ENCODE measurements around the gene TRPV2.

TRPV2 gene

DNA sequence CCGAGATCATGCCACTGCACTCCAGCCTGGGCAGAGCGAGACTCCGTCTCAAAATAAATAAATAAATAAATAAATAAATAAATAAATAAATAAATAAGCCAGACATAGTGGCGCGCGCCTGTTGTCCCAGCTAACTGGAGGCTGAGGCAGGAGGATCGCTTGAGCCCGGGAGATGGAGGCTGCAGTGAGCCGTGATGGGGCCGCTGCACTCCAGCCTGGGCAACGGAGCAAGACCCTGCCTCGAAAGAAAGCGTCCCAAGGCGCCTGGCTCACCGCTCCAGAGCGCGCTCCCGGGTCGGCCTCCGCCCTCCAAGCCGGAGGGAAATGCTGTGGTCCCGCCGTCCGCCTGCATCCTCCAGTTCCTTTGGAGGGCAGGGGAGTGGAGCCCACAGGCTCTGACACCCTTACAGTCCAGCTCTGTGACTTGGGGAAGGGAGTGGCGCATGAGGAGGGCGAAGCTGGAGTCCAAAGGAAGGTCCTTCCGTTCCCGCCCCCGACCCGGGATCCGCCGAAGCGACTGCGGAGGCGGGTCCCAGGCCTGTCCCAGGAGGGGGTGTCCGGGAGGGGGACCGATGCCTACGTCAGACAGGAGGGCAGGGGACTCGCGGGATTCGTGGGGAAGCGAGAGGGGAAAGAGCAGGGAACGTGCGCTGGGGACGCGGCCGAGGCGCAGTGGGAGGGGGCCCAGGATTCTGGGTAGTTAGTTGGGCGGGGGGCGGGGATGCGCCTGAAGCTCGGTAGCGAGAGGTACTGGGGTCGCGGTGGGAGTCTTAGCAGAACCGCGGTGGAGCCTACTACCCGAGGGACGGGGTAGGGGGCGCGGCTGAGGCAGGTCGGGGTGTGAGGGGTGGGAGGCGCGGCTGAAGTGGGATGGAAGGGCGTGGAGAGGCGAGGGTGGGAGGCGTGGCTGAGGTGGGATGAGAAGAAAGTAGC is 8.4 kb upstream of the TRPV2 start:
- no peak for DNase-seq

DNA sequence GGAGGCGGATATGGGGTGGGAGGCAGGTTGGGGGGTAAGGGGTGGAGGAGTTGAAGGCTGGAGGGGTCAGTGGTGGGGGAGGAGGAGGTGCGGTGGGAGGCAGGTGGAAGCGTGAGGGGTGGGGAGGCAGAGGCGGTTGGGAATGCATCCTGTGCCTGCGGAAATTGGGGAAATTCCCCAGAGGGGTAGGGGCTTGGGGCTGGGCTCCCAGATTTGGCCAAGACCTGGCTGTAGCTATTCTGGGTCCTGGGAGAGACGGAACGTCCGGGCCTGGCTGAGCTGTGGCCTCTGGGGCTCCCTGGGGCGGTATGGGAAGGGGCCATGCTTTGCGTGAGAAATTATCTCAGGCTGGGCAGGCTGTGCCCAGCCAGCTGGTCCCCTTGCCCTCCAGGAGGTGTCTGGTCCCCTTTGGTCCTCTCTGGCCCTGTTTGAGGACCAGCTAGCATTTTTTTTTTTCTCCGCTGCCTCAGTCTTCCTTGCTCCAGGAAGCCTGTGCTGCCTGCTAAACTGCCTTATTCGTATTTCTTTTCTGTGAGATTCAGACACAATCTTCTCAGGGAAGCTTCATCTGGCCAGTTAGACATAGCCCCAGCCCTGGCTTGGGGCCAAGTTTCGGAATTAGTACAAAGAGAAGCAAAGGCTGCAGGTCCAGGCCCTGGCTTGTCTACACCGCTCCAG is 7.3 kb upstream of the TRPV2 start:
- no peak for DNase-seq

DNA sequence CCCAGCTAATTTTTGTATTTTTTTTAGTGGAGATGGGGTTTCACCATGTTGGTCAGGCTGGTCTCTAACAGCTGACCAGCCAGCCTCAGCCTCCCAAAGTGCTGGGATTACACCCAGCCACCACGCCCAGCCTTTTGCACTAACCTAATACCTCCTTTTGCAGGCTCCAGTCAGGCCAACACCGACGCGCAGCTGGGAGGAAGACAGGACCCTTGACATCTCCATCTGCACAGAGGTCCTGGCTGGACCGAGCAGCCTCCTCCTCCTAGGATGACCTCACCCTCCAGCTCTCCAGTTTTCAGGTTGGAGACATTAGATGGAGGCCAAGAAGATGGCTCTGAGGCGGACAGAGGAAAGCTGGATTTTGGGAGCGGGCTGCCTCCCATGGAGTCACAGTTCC is 2.0 kb downstream of the TRPV2 start:
- no peak for DNase-seq

GRCh38 chr17:16417896-16418684 is 2.7 kb downstream of the TRPV2 start:
- no peak for DNase-seq

GRCh38 chr17:16418685-16419068 is 3.3 kb downstream of the TRPV2 start:
- no peak for DNase-seq

DNA sequence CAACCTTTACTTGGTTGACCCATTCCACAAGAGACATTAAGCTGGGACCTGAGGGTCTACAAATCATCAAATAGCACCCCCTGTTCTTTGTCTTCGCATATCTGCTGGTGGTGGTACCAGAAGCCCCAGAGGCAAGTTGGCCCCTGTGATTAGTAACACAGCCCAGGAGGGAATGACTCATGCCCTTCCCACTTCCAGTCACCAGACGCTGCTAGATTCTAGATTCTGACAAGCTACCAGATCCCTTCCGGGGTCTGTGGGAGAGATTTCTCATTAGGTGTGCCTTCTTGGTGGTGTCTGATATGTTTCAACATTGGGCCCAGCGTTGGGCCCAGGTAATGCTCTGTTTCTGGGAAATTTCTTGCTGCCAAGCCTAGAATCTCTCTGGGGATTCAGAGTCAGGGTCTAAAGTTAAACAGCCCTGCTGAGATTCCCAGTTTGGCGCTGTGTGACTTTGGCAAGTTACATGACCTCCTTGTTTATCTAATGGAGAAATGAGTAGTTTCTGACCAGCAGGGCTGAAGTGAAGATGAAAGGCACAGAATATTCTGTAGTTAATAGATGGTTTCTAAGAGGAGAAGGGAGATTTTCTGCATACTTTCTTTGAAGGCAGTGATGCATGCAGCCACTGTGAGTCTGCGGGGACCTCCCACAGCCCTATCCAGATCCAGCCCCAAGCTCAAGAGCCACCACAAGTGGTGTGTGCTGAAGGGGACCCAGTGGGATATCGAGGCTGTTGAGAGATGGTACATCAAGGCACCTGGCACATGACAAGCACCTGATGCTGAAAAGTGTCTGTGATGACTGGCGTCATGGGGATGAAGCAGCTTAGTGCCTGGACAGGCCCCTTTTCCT is 3.9 kb downstream of the TRPV2 start:
- DNase-seq, result no peak

DNA sequence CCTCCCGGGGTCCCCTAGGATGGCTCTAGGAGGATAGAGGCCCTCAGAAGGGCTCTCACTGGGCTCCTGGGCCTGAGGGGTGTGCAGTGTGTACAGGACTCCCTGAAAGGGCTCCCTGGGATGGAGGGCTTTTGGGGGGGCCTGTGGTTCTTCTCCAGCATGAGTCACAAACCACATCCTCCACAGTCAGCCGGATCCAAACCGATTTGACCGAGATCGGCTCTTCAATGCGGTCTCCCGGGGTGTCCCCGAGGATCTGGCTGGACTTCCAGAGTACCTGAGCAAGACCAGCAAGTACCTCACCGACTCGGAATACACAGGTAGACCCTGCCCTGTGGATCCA is 4.5 kb downstream of the TRPV2 start:
- DNase-seq, result no peak

DNA sequence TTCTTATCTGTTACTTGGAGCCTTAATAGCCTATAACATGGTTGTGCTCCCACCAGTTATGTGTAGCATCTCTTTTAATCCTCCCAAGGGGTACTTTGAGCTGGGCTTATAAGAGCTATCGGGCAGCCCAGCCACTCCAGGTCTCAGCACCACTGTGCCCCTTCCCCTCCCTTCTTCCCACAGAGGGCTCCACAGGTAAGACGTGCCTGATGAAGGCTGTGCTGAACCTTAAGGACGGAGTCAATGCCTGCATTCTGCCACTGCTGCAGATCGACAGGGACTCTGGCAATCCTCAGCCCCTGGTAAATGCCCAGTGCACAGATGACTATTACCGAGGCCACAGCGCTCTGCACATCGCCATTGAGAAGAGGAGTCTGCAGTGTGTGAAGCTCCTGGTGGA is 7.0 kb downstream of the TRPV2 start:
- DNase-seq, result no peak

GRCh38 chr17:16423226-16423872 is 8.0 kb downstream of the TRPV2 start:
- no peak for DNase-seq

- no peak for DNase-seq
Observed at GRCh38 chr17:16425202-16425601, 9.8 kb downstream of the TRPV2 start.

DNA sequence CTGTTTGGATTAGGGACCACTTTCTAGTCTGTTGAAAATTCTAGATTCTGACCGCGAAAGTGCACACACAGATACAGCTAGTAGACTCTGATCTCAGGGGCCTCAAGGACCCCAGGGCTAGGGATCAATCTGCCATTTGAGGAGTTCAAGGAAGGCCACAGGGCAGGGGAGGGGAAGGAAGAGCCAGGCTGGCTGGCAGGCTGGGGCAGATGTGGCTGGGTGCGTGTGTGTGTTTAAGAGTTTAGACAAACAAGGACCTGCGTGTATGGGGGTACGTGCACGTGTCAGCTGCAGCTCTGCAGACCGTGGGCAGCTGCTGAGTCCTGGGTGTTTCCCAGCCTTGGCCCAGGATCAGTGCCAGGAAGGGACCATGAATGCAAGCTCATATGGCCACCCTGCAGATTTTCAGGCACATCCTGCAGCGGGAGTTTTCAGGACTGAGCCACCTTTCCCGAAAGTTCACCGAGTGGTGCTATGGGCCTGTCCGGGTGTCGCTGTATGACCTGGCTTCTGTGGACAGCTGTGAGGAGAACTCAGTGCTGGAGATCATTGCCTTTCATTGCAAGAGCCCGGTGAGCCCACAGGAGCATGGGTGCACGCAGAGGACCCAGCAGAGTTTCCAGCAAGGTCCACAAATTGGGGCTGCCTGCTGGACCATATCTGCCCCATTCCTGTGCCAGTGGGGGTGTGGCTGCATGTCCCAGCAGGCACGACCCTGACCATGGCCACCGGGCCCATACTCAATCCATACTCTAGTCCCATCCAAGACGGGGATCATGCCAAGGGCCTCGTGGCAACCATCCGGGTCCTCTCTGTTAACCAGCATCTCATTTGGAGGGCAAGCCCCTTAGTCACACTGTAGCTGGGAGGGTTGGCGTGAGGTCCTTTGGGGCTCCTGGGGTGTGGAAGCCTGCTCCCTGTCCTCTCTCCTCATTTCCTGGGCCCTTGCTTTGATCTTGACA is 10.6 kb downstream of the TRPV2 start:
- no peak for DNase-seq

DNA sequence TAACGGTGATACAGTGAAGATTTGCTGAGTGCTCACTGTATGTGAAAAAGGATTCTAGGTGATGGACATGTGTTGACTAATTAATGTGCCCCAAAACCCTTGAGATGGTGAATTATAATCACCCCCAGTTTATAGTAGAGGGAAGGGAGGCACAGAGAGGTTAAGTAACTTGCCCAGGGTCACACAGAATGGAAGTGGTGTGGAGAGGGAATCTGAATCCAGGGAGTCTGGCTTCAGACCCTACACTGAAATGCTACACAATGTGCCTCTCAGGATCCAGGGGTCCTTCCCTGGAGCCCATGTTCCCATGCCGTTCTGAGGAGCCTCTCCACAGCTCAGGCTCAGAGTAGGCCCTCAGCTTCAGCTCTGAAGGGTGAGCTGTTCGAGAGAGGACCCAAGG is 11.6 kb downstream of the TRPV2 start:
- no peak for DNase-seq

- no peak for DNase-seq
Observed at GRCh38 chr17:16428098-16428882, 12.9 kb downstream of the TRPV2 start.

GRCh38 chr17:16429083-16429482 is 13.7 kb downstream of the TRPV2 start:
- DNase-seq, result no peak

DNA sequence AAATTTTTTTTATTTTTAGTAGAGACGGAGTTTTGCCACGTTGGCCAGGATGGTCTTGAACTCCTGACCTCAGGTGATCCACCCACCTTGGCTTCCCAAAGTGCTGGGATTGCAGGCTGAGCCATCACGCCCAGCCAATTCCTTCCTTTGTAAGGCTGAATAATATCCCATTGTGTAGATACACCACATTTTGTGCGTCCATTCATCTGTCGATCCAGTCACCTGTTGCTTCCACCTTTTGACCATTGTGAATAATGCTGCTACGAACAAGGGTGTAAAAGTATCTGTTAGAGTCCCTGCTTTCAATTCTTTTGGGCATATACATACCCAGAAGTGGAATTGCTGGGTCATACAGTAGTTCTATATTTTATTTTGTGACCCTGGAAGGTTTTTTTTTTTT is 15.3 kb downstream of the TRPV2 start:
- DNase-seq, result no peak

DNA sequence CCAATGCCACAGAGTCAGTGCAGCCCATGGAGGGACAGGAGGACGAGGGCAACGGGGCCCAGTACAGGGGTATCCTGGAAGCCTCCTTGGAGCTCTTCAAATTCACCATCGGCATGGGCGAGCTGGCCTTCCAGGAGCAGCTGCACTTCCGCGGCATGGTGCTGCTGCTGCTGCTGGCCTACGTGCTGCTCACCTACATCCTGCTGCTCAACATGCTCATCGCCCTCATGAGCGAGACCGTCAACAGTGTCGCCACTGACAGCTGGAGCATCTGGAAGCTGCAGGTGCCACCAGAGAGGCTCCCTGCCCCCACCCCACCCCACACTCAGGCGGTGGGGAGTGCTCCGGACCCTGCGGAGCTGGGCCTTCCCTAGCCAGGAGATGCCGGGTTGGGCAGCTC is 16.6 kb downstream of the TRPV2 start:
- DNase-seq, result no peak

- no peak for DNase-seq
Observed at GRCh38 chr17:16433514-16433913, 18.1 kb downstream of the TRPV2 start.

DNA sequence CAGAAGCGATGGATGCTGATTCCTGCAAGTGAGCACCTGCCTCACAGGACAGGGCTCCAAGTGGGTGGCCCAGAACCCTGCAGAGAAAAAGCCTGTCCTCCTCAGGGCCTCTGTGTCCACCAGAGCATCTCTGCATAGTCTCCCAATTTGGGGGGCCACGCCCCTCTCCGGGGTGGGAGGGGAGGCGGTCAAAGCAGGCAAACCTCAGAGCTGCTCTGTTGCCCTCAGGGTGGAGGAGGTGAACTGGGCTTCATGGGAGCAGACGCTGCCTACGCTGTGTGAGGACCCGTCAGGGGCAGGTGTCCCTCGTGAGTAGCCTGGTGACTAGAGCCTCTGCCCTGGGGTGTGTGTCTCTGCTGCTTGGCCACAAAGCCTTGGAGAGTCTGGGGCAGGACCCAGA is 19.3 kb downstream of the TRPV2 start:
- DNase-seq, result no peak

GRCh38 chr17:16435925-16436886 is 20.8 kb downstream of the TRPV2 start:
- DNase-seq, result no peak

Measured in NCI-H2107 (cell line).